ENCODE data around the gene AGMO.

The AGMO gene

DNA sequence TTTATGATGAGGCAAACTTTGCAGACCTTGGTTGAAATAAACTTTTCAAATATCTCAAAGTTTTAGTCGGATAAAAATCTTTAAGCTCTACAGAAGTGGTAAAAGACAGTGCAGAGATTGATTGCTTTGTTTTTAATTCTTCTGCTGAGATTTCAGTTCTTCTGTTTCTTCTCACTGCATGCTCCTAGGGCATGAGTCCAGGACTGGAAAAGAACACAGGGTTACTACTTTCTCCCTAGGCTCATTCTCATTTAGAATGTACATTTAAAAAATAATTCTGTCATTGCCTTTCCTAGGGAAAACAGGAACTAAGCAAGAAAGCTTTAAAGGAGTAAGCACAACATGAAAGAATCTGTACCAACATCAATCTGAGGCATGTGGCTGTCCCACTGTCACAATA, 402.6 kb downstream of the AGMO start:
- H3K4me1 ChIP-seq: no peaks in the 10 kb centered on the region
- H3K36me3 ChIP-seq: no peaks in the 10 kb centered on the region
- no peaks in the 10 kb centered on the region for H3K27me3 ChIP-seq
- no peaks in the 10 kb centered on the region for H3K9me3 ChIP-seq
- TF ChIP-seq, protein P1, sequence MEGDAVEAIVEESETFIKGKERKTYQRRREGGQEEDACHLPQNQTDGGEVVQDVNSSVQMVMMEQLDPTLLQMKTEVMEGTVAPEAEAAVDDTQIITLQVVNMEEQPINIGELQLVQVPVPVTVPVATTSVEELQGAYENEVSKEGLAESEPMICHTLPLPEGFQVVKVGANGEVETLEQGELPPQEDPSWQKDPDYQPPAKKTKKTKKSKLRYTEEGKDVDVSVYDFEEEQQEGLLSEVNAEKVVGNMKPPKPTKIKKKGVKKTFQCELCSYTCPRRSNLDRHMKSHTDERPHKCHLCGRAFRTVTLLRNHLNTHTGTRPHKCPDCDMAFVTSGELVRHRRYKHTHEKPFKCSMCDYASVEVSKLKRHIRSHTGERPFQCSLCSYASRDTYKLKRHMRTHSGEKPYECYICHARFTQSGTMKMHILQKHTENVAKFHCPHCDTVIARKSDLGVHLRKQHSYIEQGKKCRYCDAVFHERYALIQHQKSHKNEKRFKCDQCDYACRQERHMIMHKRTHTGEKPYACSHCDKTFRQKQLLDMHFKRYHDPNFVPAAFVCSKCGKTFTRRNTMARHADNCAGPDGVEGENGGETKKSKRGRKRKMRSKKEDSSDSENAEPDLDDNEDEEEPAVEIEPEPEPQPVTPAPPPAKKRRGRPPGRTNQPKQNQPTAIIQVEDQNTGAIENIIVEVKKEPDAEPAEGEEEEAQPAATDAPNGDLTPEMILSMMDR (IDR thresholded peaks at IDR 0.05; ENCODE audit: low read depth, low read length): no peak
- H3K4me3 ChIP-seq (ENCODE audit: low read depth, low read length): no peak overlapping the region
- DNase-seq: no peak

DNA sequence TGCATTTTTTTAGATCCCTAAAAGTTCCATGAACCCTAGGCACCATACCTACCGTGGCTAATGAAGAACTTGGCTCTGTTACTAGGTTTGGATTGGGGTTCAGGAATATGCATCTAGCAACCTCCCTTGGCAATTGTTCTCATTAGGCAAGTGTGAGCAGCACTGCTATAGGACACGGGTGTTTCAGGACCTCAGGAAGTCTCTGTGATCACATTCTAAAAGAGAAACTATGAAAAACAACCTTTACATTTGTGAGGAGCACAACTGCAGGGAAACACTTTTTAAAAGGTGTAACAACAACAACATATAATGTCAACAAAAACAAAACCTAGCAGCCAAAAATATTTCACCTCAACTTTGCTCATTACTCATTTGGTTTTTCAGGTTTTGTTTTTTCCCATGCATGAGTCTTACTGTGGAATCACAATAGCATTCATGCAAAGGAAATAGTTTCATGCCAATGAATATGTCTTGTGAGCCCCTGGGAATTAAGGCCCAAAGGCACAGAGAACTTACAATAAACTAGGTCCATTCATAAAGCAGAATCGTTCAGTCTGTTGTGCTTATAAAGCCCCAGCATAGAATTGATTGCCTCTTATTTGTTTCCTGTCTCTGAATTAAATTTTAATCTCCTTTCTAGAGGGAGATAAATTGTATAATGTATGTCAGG, 403.5 kb downstream of the AGMO start:
- Histone ChIP-seq H3K9me3 (no peaks in the 10 kb centered on the region), H3K27me3 (no peaks in the 10 kb centered on the region), H3K36me3 (no peaks in the 10 kb centered on the region), H3K4me3 (ENCODE audit: low read depth, low read length) (no peak overlapping the region), H3K4me1 (no peaks in the 10 kb centered on the region)
- TF ChIP-seq, protein P1 (IDR thresholded peaks at IDR 0.05; ENCODE audit: low read depth, low read length): no peak
- DNase-seq: no peak

All from BE2C (cell line).